ENCODE data around the gene RAP2B.

RAP2B gene

GRCh38 chr3:153195349-153195879, 33.4 kb downstream of the RAP2B start:
- no peak for DNase-seq

- DNase-seq = peak; percentile 84
Measured at GRCh38 chr3:153209596-153209995, 47.6 kb downstream of the RAP2B start.

GRCh38 chr3:153210146-153210545, 48.1 kb downstream of the RAP2B start:
- DNase-seq = peak; percentile 26

- no peak for DNase-seq
Measured at GRCh38 chr3:153210660-153211059, 48.6 kb downstream of the RAP2B start.

- DNase-seq = no peak
Measured at GRCh38 chr3:153215497-153215896, 53.5 kb downstream of the RAP2B start.

GRCh38 chr3:153215966-153216365, 53.9 kb downstream of the RAP2B start:
- DNase-seq = peak; percentile 40

GRCh38 chr3:153216928-153217327, 54.9 kb downstream of the RAP2B start:
- no peak for DNase-seq

- DNase-seq = no peak
Measured at GRCh38 chr3:153219146-153219545, 57.1 kb downstream of the RAP2B start.
